ENCODE results near the gene TMEM271. TPM values are rescaled to one million over a fixed set of nuclear protein-coding genes. Genes with fewer than 3 reads are reported as not detected.

The TMEM271 gene
- total and polyA plus RNA-seq, 4 donors: not detected

- no peak for DNase-seq (ENCODE audit: low spot score)
- H3K4me1 ChIP-seq (ENCODE audit: control insufficient read depth in 4 of 4, insufficient read depth in 4 of 4, low read length in 3 of 4): no peaks in the 10 kb centered on the region
- H3K27ac ChIP-seq (ENCODE audit: low read depth in 1 of 2, low read length in 2 of 2): no peak overlapping the region
- 78% methylated on average over 11 of the region's 11 CpGs for WGBS
- H3K9ac ChIP-seq (ENCODE audit: low read depth in 1 of 2, low read length in 2 of 2): no peak overlapping the region
- TF ChIP-seq RXRA (IDR thresholded peaks at IDR 0.05) (no peak), FOXA1 (IDR thresholded peaks at IDR 0.05) (no peak)
- TF ChIP-seq, protein P1, sequence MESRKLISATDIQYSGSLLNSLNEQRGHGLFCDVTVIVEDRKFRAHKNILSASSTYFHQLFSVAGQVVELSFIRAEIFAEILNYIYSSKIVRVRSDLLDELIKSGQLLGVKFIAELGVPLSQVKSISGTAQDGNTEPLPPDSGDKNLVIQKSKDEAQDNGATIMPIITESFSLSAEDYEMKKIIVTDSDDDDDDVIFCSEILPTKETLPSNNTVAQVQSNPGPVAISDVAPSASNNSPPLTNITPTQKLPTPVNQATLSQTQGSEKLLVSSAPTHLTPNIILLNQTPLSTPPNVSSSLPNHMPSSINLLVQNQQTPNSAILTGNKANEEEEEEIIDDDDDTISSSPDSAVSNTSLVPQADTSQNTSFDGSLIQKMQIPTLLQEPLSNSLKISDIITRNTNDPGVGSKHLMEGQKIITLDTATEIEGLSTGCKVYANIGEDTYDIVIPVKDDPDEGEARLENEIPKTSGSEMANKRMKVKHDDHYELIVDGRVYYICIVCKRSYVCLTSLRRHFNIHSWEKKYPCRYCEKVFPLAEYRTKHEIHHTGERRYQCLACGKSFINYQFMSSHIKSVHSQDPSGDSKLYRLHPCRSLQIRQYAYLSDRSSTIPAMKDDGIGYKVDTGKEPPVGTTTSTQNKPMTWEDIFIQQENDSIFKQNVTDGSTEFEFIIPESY (IDR thresholded peaks at IDR 0.05): no peak
- no peaks in the 10 kb centered on the region for H3K36me3 ChIP-seq (ENCODE audit: control insufficient read depth in 4 of 4, insufficient read depth in 3 of 4, low read depth in 1 of 4, low read length in 3 of 4)
- H3K27me3 ChIP-seq (ENCODE audit: control insufficient read depth in 4 of 4, insufficient read depth in 4 of 4, low read length in 3 of 4): no peaks in the 10 kb centered on the region
- H3K9me3 ChIP-seq (ENCODE audit: control insufficient read depth in 4 of 4, low read length in 3 of 4): peaks cover 0 to 2% (median 0%) of the 10 kb centered on the region in 4 donors
- no peak overlapping the region for H3K4me3 ChIP-seq (ENCODE audit: low read depth in 1 of 3, low read length in 3 of 3)
These were observed 44.1 kb upstream of the TMEM271 start for GRCh38 chr4:620201-620600.

GRCh38 chr4:617644-618641, 41.8 kb upstream of the TMEM271 start:
- H3K27ac ChIP-seq (ENCODE audit: low read depth in 1 of 2, low read length in 2 of 2): no peak overlapping the region
- 61% methylated on average over 18 of the region's 18 CpGs for whole genome bisulfite sequencing
- no peak overlapping the region for H3K4me3 ChIP-seq (ENCODE audit: low read depth in 1 of 3, low read length in 3 of 3)
- TF ChIP-seq FOXA1 (IDR thresholded peaks at IDR 0.05): no peak
- no peak for TF ChIP-seq RXRA (IDR thresholded peaks at IDR 0.05)
- no peak for TF ChIP-seq TAF1 (conservative IDR thresholded peaks at IDR 0.05)
- TF ChIP-seq, protein P2, sequence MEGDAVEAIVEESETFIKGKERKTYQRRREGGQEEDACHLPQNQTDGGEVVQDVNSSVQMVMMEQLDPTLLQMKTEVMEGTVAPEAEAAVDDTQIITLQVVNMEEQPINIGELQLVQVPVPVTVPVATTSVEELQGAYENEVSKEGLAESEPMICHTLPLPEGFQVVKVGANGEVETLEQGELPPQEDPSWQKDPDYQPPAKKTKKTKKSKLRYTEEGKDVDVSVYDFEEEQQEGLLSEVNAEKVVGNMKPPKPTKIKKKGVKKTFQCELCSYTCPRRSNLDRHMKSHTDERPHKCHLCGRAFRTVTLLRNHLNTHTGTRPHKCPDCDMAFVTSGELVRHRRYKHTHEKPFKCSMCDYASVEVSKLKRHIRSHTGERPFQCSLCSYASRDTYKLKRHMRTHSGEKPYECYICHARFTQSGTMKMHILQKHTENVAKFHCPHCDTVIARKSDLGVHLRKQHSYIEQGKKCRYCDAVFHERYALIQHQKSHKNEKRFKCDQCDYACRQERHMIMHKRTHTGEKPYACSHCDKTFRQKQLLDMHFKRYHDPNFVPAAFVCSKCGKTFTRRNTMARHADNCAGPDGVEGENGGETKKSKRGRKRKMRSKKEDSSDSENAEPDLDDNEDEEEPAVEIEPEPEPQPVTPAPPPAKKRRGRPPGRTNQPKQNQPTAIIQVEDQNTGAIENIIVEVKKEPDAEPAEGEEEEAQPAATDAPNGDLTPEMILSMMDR (IDR thresholded peaks at IDR 0.05; ENCODE audit: low read depth, low read length, missing input control): no peak
- TF ChIP-seq JUND (IDR thresholded peaks at IDR 0.05): no peak
- TF ChIP-seq YY1 (IDR thresholded peaks at IDR 0.05): no peak
- no peak for TF ChIP-seq HNF4A (conservative IDR thresholded peaks at IDR 0.05)
- no peak for TF ChIP-seq FOXA2 (IDR thresholded peaks at IDR 0.05)
- H3K4me1 ChIP-seq (ENCODE audit: control insufficient read depth in 4 of 4, insufficient read depth in 4 of 4, low read length in 3 of 4): no peaks in the 10 kb centered on the region
- no peaks in the 10 kb centered on the region for H3K27me3 ChIP-seq (ENCODE audit: control insufficient read depth in 4 of 4, insufficient read depth in 4 of 4, low read length in 3 of 4)
- no peak for DNase-seq (ENCODE audit: low spot score)
- H3K36me3 ChIP-seq (ENCODE audit: control insufficient read depth in 4 of 4, insufficient read depth in 3 of 4, low read depth in 1 of 4, low read length in 3 of 4): no peaks in the 10 kb centered on the region
- H3K9me3 ChIP-seq (ENCODE audit: control insufficient read depth in 4 of 4, low read length in 3 of 4): peaks cover 0 to 2% (median 0%) of the 10 kb centered on the region in 4 donors
- H3K9ac ChIP-seq (ENCODE audit: low read depth in 1 of 2, low read length in 2 of 2): no peak overlapping the region

DNA sequence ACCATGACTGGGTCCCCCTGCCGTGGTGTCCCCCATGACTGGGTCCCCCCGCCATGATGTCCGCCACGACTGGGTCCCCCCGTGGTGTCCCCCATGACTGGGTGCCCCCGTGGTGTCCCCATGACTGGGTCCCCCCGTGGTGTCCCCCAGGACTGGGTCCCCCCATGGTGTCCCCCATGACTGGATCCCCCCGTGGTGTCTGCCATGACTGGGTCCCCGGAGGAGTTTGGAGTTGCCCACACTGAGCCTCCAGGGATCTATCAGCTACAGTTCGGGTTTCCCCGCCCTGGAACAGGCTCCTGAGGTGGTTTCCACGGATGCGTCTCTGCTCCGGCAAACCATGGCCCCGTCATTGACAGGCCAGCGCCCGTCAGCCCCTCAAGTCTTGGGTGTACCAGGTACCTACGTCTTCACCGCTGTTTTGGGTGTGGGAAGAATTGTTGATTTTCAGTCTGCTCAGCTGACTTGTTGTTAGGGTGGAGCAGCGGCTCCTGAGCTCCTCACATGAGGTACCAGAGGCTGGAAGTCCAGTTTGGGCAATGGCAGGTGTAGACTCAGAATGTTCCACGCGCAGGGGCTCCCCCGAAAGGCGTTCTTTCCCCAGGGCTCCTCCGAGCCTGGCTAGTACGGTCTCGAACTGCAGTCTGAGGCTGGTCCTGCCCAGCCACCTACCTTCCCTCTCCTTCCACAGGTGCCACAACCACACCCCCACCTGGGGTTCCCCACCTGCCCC, 41.0 kb upstream of the TMEM271 start:
- Histone ChIP-seq H3K4me1 (ENCODE audit: control insufficient read depth in 4 of 4, insufficient read depth in 4 of 4, low read length in 3 of 4) (no peaks in the 10 kb centered on the region), H3K36me3 (ENCODE audit: control insufficient read depth in 4 of 4, insufficient read depth in 3 of 4, low read depth in 1 of 4, low read length in 3 of 4) (no peaks in the 10 kb centered on the region), H3K9ac (ENCODE audit: low read depth in 1 of 2, low read length in 2 of 2) (no peak overlapping the region), H3K27me3 (ENCODE audit: control insufficient read depth in 4 of 4, insufficient read depth in 4 of 4, low read length in 3 of 4) (no peaks in the 10 kb centered on the region), H3K9me3 (ENCODE audit: control insufficient read depth in 4 of 4, low read length in 3 of 4) (peaks cover 0 to 2% (median 0%) of the 10 kb centered on the region in 4 donors), H3K4me3 (ENCODE audit: low read depth in 1 of 3, low read length in 3 of 3) (no peak overlapping the region), H3K27ac (ENCODE audit: low read depth in 1 of 2, low read length in 2 of 2) (no peak overlapping the region)
- WGBS: 91% methylated on average over 27 of the region's 27 CpGs
- no peak for DNase-seq (ENCODE audit: low spot score)
- TF ChIP-seq YY1 (IDR thresholded peaks at IDR 0.05): no peak

All from liver (tissue), 9 donors.